ENCODE data around the gene IST1. TPM values are rescaled to one million over a fixed set of nuclear protein-coding genes. Genes with fewer than 3 reads are reported as not detected.

IST1 gene
- total RNA-seq, 1 donor from 2014 or later: 200 TPM

DNA sequence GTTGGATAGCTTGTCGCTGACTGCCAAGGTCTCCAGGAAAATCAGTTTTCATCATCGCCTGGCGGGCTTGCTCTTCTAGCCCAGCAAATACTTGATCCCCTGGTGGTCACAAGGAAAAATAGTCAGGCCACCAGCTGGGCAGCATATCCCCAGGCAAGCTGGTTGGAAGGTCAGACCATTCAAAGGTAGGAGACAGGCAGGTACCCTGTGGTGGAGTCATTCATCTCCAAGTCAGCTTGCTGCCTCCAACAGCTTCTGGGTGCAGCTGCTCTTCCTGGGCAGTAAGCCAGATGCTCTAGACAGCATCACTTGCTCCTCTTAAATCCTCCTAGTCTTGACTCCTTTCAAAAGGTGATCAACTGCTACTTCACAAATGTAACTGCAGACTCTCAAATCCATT is 27.4 kb upstream of the IST1 start:
- no peak overlapping the region for H3K4me3 ChIP-seq
- peaks cover 52% of the 10 kb centered on the region for H3K36me3 ChIP-seq
- ATAC-seq: no peak
- TF ChIP-seq, protein P1, sequence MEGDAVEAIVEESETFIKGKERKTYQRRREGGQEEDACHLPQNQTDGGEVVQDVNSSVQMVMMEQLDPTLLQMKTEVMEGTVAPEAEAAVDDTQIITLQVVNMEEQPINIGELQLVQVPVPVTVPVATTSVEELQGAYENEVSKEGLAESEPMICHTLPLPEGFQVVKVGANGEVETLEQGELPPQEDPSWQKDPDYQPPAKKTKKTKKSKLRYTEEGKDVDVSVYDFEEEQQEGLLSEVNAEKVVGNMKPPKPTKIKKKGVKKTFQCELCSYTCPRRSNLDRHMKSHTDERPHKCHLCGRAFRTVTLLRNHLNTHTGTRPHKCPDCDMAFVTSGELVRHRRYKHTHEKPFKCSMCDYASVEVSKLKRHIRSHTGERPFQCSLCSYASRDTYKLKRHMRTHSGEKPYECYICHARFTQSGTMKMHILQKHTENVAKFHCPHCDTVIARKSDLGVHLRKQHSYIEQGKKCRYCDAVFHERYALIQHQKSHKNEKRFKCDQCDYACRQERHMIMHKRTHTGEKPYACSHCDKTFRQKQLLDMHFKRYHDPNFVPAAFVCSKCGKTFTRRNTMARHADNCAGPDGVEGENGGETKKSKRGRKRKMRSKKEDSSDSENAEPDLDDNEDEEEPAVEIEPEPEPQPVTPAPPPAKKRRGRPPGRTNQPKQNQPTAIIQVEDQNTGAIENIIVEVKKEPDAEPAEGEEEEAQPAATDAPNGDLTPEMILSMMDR (IDR thresholded peaks at IDR 0.05): no peak
- no peak for DNase-seq
- no peaks in the 10 kb centered on the region for H3K9me3 ChIP-seq
- H3K27me3 ChIP-seq (ENCODE audit: low read depth): no peaks in the 10 kb centered on the region
- H3K27ac ChIP-seq: no peak overlapping the region
- no peaks in the 10 kb centered on the region for H3K4me1 ChIP-seq
- intact Hi-C loops (cut with DNase I): no loop called here

DNA sequence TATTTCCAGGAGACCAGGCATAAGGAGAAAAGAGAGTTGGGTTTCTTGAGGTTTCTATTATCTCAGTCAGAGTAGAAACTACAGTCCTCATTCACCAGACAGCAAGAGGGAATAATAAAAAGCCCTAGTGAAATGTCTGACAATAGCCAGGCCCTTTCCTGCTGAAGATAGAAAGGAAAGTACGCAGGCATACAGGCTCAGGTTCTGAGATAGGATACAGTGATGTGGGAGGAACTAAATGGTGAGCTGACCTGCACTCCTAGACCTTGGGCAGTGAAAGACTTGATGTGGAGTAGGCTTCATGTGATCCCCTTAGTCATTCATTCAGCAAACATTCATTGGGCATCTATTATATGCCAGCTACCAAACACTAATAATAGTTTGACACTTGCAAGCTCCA is 26.2 kb upstream of the IST1 start:
- peaks cover 40% of the 10 kb centered on the region for H3K36me3 ChIP-seq
- TF ChIP-seq, protein P1 (IDR thresholded peaks at IDR 0.05): no peak

DNA sequence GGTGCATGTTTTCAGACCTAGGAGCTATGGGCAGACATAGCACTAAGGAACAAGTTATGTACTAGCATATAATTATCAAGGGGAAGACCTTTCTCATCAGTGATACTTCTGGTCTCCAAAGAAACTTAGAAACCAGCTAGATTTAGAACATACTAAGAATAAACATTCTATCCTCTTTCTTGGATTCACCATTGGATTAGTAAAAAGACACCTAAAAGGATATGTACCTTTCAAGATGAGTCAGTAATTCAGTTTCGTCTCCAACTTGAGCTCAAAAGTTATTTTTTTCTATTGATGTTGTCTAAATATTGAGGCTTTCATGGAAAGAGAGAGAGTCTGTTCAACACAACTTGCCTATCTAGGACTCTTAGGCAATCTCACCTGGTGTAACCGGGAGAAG is 24.5 kb upstream of the IST1 start:
- Histone ChIP-seq H3K36me3 (peaks cover 28% of the 10 kb centered on the region), H3K4me1 (no peaks in the 10 kb centered on the region)
- intact Hi-C loops (cut with DNase I): no loop called here

More for the DNA sequence above, 26.2 kb upstream of the IST1 start:
- no peak overlapping the region for H3K4me3 ChIP-seq
- no peak for ATAC-seq
- no peaks in the 10 kb centered on the region for H3K4me1 ChIP-seq
- H3K27ac ChIP-seq: no peak overlapping the region
- intact Hi-C loops (cut with DNase I): no loop called here
- H3K9me3 ChIP-seq: no peaks in the 10 kb centered on the region
- no peaks in the 10 kb centered on the region for H3K27me3 ChIP-seq (ENCODE audit: low read depth)
- no peak for DNase-seq

DNA sequence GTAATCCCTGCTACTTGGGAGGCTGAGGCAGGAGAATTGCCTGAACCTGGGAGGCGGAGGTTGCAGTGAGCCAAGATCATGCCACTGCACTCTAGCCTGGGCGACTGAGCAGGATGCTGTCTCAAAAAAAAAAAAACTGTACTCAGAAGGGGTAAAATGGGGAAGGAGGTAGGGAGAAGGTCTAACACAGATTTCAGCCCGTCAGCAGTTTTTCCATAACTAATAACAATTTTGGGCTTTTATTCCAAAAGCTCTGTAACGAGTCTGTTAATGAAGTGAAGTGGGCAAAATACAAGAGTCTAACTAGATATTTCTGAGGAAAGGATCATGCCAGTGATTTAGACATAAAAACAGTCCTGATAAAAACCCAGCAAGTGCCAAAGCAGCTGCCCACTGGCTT is 22.1 kb upstream of the IST1 start:
- Histone ChIP-seq H3K4me1 (no peaks in the 10 kb centered on the region), H3K27ac (no peak overlapping the region), H3K9me3 (no peaks in the 10 kb centered on the region), H3K27me3 (ENCODE audit: low read depth) (no peaks in the 10 kb centered on the region), H3K36me3 (peaks cover 21% of the 10 kb centered on the region), H3K4me3 (no peak overlapping the region)
- no peak for DNase-seq
- intact Hi-C loops (cut with DNase I): no loop called here
- TF ChIP-seq, protein P1 (IDR thresholded peaks at IDR 0.05): no peak
- no peak for ATAC-seq

More for the DNA sequence above, 24.5 kb upstream of the IST1 start:
- TF ChIP-seq, protein P1 (IDR thresholded peaks at IDR 0.05): no peak
- Histone ChIP-seq H3K27me3 (ENCODE audit: low read depth) (no peaks in the 10 kb centered on the region), H3K4me3 (no peak overlapping the region), H3K27ac (no peak overlapping the region), H3K9me3 (no peaks in the 10 kb centered on the region)
- ATAC-seq: no peak
- DNase-seq: no peak

DNA sequence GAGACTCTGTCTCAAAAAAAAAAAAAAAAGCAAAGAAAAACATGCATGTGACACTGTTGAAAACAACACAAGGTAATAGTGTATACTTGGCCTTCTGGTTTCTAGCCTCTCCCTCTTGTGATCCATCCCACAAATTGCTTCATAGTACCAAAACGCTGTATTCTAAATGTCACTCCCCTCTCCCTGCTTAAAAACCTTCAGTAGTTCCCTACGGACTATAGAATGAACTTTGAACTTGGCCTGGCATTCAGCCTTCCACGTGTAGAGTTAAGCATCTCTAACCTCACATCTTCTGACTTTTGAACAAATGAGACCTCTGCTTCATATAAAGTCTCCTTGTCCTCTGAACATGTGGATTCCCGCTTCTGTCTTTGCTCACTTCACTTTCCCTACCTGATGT is 16.4 kb upstream of the IST1 start:
- ATAC-seq (no peak), DNase-seq (no peak)
- no peaks in the 10 kb centered on the region for H3K27me3 ChIP-seq (ENCODE audit: low read depth)
- H3K9me3 ChIP-seq: no peaks in the 10 kb centered on the region
- H3K27ac ChIP-seq: no peak overlapping the region
- TF ChIP-seq, protein P1 (IDR thresholded peaks at IDR 0.05): no peak
- peaks cover 14% of the 10 kb centered on the region for H3K4me1 ChIP-seq
- H3K36me3 ChIP-seq: peaks cover 37% of the 10 kb centered on the region
- intact Hi-C loops (cut with DNase I): no loop called here
- no peak overlapping the region for H3K4me3 ChIP-seq

DNA sequence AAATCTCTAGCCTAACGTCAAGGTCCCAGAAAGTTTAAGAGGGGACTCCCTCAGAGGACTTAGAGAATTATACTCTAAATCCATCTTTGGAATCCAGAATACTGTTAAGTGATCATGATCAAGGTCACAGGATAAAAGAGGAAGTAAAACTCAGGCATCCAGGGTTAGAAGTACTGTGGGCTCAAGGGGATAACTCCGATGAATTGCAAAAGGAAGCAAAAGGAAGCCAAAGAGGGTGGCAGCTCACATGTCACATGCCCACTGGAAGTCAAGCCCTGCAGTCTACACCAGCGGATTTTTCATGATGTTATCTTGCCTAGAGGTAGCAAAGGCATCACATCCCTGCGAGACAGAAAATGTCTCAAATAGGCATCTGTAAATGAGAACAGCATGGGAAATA is 15.2 kb upstream of the IST1 start:
- intact Hi-C loops (cut with DNase I): no loop called here
- no peak overlapping the region for H3K27ac ChIP-seq
- DNase-seq (no peak), ATAC-seq (no peak)
- H3K4me3 ChIP-seq: no peak overlapping the region
- no peaks in the 10 kb centered on the region for H3K27me3 ChIP-seq (ENCODE audit: low read depth)
- no peaks in the 10 kb centered on the region for H3K9me3 ChIP-seq
- TF ChIP-seq, protein P1 (IDR thresholded peaks at IDR 0.05): no peak
- peaks cover 37% of the 10 kb centered on the region for H3K36me3 ChIP-seq
- peaks cover 20% of the 10 kb centered on the region for H3K4me1 ChIP-seq
